ENCODE measurements around the gene SELENOT. TPM values are rescaled to one million over a fixed set of nuclear protein-coding genes. Genes with fewer than 3 reads are reported as not detected.
A peak's percentile ranks its signal among the peaks of the same experiment; 100 is the strongest.

SELENOT gene
- total RNA-seq, 2 experiments from 2014 or later, result 124 to 130 TPM

- Mint-ChIP-seq H3K27me3 (no peaks in the 10 kb centered on the region), H3K4me3 (no peak overlapping the region), H3K27ac (no peak overlapping the region), H3K36me3 (ENCODE audit: low read depth) (peaks cover 13% of the 10 kb centered on the region), H3K9me3 (no peaks in the 10 kb centered on the region), H3K4me1 (peaks cover 34% of the 10 kb centered on the region)
- ChIA-PET POLR2A (interaction anchor here (0.9 to 1.5 kb wide), 4 partner anchors 66 to 115 kb away, joined by 3 to 7 read pairs (median 4); partner anchors contain the start of genes EIF2A, ERICH6 and SERP1), CTCF (interaction anchor here (0.8 to 1.2 kb wide), 2 partner anchors 85 to 239 kb away, joined by 3 read pairs; no protein-coding TSS in a partner anchor)
- no peak for DNase-seq
Measured at GRCh38 chr3:150636258-150636657, 33.1 kb downstream of the SELENOT start.

GRCh38 chr3:150639262-150639661 lies 36.1 kb downstream of the SELENOT start:
- no peak for DNase-seq
- ChIA-PET CTCF (no interaction called here), POLR2A (interaction anchor here (1.0 to 1.4 kb wide), 2 partner anchors 37 to 48 kb away, joined by 3 read pairs; partner anchors contain the start of gene SELENOT)
- Mint-ChIP-seq H3K27ac (no peak overlapping the region), H3K9me3 (no peaks in the 10 kb centered on the region), H3K27me3 (peaks cover 8% of the 10 kb centered on the region), H3K4me1 (peaks cover 37% of the 10 kb centered on the region), H3K4me3 (no peak overlapping the region), H3K36me3 (ENCODE audit: low read depth) (peaks cover 4% of the 10 kb centered on the region)

DNA sequence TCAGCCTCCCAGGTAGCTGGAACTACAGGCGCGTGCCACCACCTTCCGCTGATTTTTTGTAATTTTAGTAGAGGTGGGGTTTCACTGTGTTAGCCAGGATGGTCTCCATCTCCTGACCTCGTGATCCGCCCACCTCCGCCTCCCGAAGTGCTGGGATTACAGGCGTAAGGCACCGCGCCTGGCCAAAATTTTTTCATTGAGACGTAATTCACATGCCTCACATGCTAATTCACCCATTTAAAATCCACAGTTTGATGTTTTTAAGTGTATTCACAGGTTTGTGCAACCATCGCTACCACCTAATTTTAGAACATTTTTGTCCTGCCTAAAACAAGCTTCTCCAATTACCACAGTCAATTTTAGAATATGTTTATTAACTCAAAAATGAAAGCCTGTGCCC lies 37.1 kb downstream of the SELENOT start:
- Mint-ChIP-seq H3K27ac (no peak overlapping the region), H3K4me3 (no peak overlapping the region), H3K4me1 (peaks cover 28% of the 10 kb centered on the region), H3K27me3 (peaks cover 9% of the 10 kb centered on the region), H3K36me3 (ENCODE audit: low read depth) (peaks cover 5% of the 10 kb centered on the region), H3K9me3 (no peaks in the 10 kb centered on the region)
- ChIA-PET CTCF (no interaction called here), POLR2A (interaction anchor here (1.0 kb wide), 1 partner anchor 38 kb away, joined by 3 read pairs; the partner anchor contains the start of gene SELENOT)
- DNase-seq, result no peak

GRCh38 chr3:150653110-150653561 lies 50.0 kb downstream of the SELENOT start:
- DNase-seq, result no peak
- Mint-ChIP-seq H3K9me3 (no peaks in the 10 kb centered on the region), H3K27ac (no peak overlapping the region), H3K4me1 (peaks cover 4% of the 10 kb centered on the region), H3K4me3 (no peak overlapping the region), H3K36me3 (ENCODE audit: low read depth) (no peaks in the 10 kb centered on the region), H3K27me3 (peaks cover 18% of the 10 kb centered on the region)
- ChIA-PET CTCF (no interaction called here), POLR2A (no interaction called here)

DNA sequence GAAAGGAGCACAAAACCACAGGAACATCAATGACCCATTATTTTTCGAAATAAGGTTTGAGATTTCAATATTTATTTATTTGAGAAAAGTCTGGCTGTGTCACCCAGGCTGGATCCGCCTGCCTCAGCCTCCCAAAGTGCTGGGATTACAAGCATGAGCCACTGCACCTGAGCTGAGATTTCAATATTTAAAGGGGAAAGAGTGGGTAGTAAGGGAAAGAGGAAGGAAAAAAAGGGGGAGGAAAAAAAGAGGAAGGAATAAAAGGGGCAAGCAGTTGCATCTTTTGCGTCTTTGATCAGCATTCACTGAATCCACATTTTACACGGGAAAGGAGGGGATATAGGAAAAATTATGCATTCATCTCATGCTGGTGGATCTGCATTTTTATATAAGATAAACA lies 53.2 kb downstream of the SELENOT start:
- DNase-seq, result no peak
- H3K4me1 Mint-ChIP-seq, result peaks cover 6% of the 10 kb centered on the region
- CTCF ChIA-PET, result no interaction called here
- H3K36me3 Mint-ChIP-seq (ENCODE audit: low read depth), result no peaks in the 10 kb centered on the region
- H3K27ac Mint-ChIP-seq, result no peak overlapping the region
- peaks cover 18% of the 10 kb centered on the region for H3K27me3 Mint-ChIP-seq
- no peak overlapping the region for H3K4me3 Mint-ChIP-seq
- POLR2A ChIA-PET, result no interaction called here
- H3K9me3 Mint-ChIP-seq, result no peaks in the 10 kb centered on the region

- CTCF ChIA-PET, result no interaction called here
- no peaks in the 10 kb centered on the region for H3K9me3 Mint-ChIP-seq
- no peak overlapping the region for H3K27ac Mint-ChIP-seq
- peaks cover 29% of the 10 kb centered on the region for H3K4me1 Mint-ChIP-seq
- POLR2A ChIA-PET, result no interaction called here
- H3K36me3 Mint-ChIP-seq (ENCODE audit: low read depth), result peaks cover 4% of the 10 kb centered on the region
- no peak for DNase-seq
- no peak overlapping the region for H3K4me3 Mint-ChIP-seq
- H3K27me3 Mint-ChIP-seq, result peaks cover 17% of the 10 kb centered on the region
Measured at GRCh38 chr3:150662410-150663200, 59.5 kb downstream of the SELENOT start.

- Mint-ChIP-seq H3K9me3 (no peaks in the 10 kb centered on the region), H3K36me3 (ENCODE audit: low read depth) (peaks cover 4% of the 10 kb centered on the region), H3K4me1 (peaks cover 29% of the 10 kb centered on the region), H3K27ac (no peak overlapping the region), H3K27me3 (peaks cover 22% of the 10 kb centered on the region), H3K4me3 (no peak overlapping the region)
- ChIA-PET CTCF (no interaction called here), POLR2A (no interaction called here)
- no peak for DNase-seq
Measured at GRCh38 chr3:150663461-150663860, 60.3 kb downstream of the SELENOT start.

GRCh38 chr3:150666167-150666566 lies 63.0 kb downstream of the SELENOT start:
- peak overlapping the region; percentile 9 for H3K27ac Mint-ChIP-seq
- CTCF ChIA-PET, result no interaction called here
- DNase-seq, result peak; percentile 59
- POLR2A ChIA-PET, result interaction anchor here (1.2 to 1.9 kb wide), 2 partner anchors 98 to 120 kb away, joined by 7 read pairs; partner anchors contain the start of genes EIF2A, SERP1 and SIAH2
- H3K4me3 Mint-ChIP-seq, result no peak overlapping the region
- H3K27me3 Mint-ChIP-seq, result peaks cover 23% of the 10 kb centered on the region
- no peaks in the 10 kb centered on the region for H3K9me3 Mint-ChIP-seq
- H3K36me3 Mint-ChIP-seq (ENCODE audit: low read depth), result peaks cover 4% of the 10 kb centered on the region
- H3K4me1 Mint-ChIP-seq, result peaks cover 27% of the 10 kb centered on the region

DNA sequence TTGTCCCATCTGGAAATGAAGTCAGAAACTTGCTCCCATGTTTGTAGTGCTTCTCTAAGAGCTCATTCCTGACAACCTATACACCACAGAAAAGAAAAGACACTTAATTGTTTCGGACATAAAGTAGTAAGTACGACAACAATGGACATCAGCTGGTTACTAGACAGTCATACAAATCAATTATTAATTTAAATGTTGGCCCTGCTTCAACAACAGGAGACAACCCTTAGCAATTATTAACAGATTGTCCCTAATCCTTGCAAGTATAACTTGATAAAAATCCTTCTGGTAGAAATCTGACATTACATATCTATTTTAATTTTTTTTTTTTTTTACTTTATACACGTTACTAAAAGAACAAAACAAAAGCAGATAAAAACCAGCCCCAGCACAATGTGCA lies 70.8 kb downstream of the SELENOT start:
- POLR2A ChIA-PET, result no interaction called here
- Mint-ChIP-seq H3K27ac (no peak overlapping the region), H3K27me3 (peaks cover 12% of the 10 kb centered on the region), H3K36me3 (ENCODE audit: low read depth) (peaks cover 11% of the 10 kb centered on the region), H3K4me1 (peaks cover 3% of the 10 kb centered on the region), H3K4me3 (no peak overlapping the region), H3K9me3 (peaks cover 12% of the 10 kb centered on the region)
- CTCF ChIA-PET, result no interaction called here
- no peak for DNase-seq

DNA sequence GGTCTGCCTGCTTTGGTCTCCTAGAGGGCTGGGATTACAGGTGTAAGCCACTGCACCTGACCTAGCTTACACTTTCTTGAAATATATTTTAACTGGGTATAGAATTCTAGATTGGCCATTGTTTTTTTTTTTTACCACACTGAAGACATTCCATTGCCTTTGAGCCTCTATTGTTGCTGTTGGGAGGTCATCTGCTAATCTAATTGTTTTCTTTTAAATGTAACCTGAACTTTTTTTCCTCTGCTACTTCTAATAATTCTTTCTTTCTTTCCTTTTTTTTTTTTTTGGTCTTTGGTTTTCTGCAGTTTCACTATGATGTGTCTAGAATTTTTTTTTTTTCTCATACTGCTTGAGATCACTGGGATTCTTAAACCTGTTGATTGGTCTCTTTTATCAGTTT lies 72.5 kb downstream of the SELENOT start:
- no peak overlapping the region for H3K27ac Mint-ChIP-seq
- H3K27me3 Mint-ChIP-seq, result peaks cover 11% of the 10 kb centered on the region
- ChIA-PET POLR2A (no interaction called here), CTCF (no interaction called here)
- DNase-seq, result no peak
- peaks cover 14% of the 10 kb centered on the region for H3K9me3 Mint-ChIP-seq
- H3K36me3 Mint-ChIP-seq (ENCODE audit: low read depth), result peaks cover 14% of the 10 kb centered on the region
- H3K4me1 Mint-ChIP-seq, result peaks cover 7% of the 10 kb centered on the region
- no peak overlapping the region for H3K4me3 Mint-ChIP-seq

Other genes starting within 250 kb of the SELENOT start
- gene TSC22D2, start 195.0 kb upstream of the SELENOT start, total RNA-seq, result 10 to 100 TPM; 13.9 to 15.0 TPM
- 10 to 100 TPM; 98.4 to 98.5 TPM for gene SERP1, start 56.8 kb upstream of the SELENOT start, total RNA-seq
- 10 to 100 TPM; 81.7 to 86.4 TPM for gene EIF2A, start 56.5 kb upstream of the SELENOT start, total RNA-seq
- under 1 TPM; 0.38 to 0.81 TPM for gene ERICH6, start 100.6 kb downstream of the SELENOT start, total RNA-seq
- gene SIAH2, start 159.8 kb downstream of the SELENOT start, total RNA-seq, result 10 to 100 TPM; 42.5 to 44.9 TPM

All from activated CD4-positive, alpha-beta memory T cell treated with anti-CD3 and anti-CD28 coated beads, Interleukin-2, amount 10 ng/mL, durations not matched to agents 7 days and 5 days (primary cell).